GM10266 (cell line): Measurements from ENCODE around the gene MAST4.
A peak's percentile ranks its signal among the peaks of the same experiment; 100 is the strongest.

Source experiments
- DNase-seq: peaks from one replicate; pipeline ENCODE4 v3.0.0; 2012; ENCODE audit errors: extremely low spot score
- TF ChIP-seq, protein P1 (sequence below): IDR thresholded peaks from 2 replicates; pipeline ENCODE4 v1.5.1; 2012; ENCODE audit warnings: mild to moderate bottlenecking, low read depth; ENCODE audit not compliant: control insufficient read depth, insufficient read depth; ENCODE audit errors: missing control alignments

Gene MAST4

DNA sequence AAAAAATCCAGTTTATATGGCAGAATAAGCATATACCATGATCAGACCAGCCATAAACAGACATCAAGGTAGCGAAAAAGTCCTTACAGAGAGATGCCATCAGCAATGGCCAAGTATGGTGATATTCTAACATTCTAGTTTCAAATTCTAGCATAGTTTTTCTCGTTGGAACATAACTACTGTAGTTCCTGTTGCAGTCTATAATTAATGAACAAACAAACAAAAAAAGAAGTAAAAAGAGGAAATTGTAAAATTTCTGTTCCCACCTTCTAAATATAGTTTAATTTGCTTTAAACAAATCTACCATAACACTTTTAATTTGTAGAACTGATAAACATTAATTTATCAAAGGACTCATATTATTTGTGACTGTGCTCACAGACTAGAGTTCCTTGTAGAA, 610.3 kb downstream of the MAST4 start:
- TF ChIP-seq, protein P1, sequence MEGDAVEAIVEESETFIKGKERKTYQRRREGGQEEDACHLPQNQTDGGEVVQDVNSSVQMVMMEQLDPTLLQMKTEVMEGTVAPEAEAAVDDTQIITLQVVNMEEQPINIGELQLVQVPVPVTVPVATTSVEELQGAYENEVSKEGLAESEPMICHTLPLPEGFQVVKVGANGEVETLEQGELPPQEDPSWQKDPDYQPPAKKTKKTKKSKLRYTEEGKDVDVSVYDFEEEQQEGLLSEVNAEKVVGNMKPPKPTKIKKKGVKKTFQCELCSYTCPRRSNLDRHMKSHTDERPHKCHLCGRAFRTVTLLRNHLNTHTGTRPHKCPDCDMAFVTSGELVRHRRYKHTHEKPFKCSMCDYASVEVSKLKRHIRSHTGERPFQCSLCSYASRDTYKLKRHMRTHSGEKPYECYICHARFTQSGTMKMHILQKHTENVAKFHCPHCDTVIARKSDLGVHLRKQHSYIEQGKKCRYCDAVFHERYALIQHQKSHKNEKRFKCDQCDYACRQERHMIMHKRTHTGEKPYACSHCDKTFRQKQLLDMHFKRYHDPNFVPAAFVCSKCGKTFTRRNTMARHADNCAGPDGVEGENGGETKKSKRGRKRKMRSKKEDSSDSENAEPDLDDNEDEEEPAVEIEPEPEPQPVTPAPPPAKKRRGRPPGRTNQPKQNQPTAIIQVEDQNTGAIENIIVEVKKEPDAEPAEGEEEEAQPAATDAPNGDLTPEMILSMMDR: no peak
- DNase-seq: no peak

- DNase-seq: peak; percentile 71
- TF ChIP-seq, protein P1: no peak
Observed at GRCh38 chr5:67206929-67207328, 610.7 kb downstream of the MAST4 start.

- DNase-seq: no peak
- TF ChIP-seq, protein P1: no peak
Observed at GRCh38 chr5:67208403-67208802, 612.2 kb downstream of the MAST4 start.

GRCh38 chr5:67209141-67209771, 613.1 kb downstream of the MAST4 start:
- TF ChIP-seq, protein P1: peak; percentile 73
- peak; percentile 63 for DNase-seq

DNA sequence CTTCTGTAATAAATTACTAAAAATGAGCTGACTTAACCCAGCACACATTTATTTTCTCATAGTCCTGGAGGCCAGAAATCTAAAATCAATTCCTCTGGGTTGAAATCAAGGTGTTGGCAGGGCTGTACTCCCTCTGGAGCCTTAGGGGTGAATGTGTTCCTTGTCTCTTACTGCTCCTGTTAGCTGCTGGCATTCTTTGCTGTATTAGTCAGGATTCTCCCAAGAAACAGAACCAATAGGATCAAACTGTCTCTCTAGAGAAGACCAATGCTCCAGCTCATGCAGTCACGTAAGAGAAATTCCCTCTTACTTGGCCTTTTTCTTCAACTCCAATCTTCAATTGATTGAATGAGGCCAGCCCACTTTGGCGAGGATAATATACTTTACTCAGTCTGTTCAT, 615.7 kb downstream of the MAST4 start:
- no peak for DNase-seq
- TF ChIP-seq, protein P1: no peak

- TF ChIP-seq, protein P1: no peak
- DNase-seq: no peak
Observed at GRCh38 chr5:67214036-67214435, 617.8 kb downstream of the MAST4 start.

- TF ChIP-seq, protein P1: no peak
- DNase-seq: no peak
Observed at GRCh38 chr5:67214707-67215447, 618.7 kb downstream of the MAST4 start.
